Measurements from ENCODE around the gene NTM.

The NTM gene

DNA sequence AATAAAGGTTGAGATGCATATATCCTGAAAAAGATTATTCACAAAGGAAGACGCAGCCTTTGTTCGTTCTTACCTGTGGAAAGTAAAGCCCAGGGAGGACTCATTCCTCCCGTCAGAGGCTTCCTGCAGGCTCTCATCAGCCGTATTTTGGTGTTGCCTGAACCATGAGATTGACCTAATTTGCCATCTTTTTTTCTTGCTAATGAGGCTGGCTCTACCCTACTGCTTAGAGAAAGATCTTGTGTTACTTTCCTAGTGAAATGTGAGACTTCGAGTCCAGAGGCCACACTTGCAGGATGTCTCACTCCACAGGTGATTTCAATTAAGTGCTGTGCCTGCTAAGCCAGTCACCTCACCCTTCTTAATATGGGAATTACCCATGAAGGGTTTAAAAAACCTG lies 269.9 kb downstream of the NTM start:
- no peak overlapping the region for H3K27ac Mint-ChIP-seq (ENCODE audit: low read depth)
- H3K4me1 Mint-ChIP-seq: no peaks in the 10 kb centered on the region
- H3K9me3 Mint-ChIP-seq: peaks cover 12% of the 10 kb centered on the region
- H3K36me3 Mint-ChIP-seq (ENCODE audit: insufficient read depth): no peaks in the 10 kb centered on the region
- no peaks in the 10 kb centered on the region for H3K27me3 Mint-ChIP-seq
- no peak for ATAC-seq (replicated peaks; ENCODE audit: extremely low read depth, poor library complexity, severe bottlenecking)
- no peak overlapping the region for H3K4me3 Mint-ChIP-seq
- no peak for DNase-seq (ENCODE audit: low spot score in 2 of 2)

DNA sequence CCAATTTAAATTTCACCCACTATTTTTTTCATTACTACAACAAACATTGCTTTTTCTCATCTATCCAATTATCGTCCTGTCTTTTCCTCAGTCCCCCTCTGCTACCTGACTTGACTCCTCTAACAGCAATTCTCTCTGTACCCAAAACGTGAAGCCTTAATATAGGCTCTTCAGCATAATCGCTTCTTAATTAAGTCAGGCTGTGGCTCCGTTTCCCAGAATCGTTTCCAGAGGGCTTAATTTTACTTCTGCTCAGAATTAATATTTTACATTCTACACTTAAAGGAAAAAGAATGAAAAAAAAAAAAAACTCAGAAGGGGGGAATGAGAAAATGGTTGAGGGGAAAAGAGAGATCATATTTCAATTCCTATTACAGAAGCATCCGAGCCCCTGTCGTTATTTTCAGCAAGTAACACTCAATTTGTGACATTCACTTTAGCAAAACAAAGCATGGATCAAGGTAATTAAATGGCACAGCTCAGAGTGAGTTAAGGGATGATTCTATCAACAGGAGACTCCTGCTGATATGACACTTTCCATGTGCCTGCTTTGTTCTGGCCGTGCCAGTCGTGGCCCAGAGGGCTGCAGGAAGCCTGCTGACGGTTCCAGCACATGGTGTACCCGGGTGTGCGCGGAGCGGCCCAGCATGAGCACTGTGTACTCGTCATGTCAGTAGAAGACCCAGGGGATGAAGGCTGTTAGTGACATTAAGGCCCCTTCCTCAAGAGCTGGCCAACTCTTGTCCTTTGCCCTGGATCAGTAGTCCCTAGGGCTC lies 272.5 kb downstream of the NTM start:
- no peak overlapping the region for H3K4me3 Mint-ChIP-seq
- H3K9me3 Mint-ChIP-seq: peaks cover 5% of the 10 kb centered on the region
- H3K27ac Mint-ChIP-seq (ENCODE audit: low read depth): no peak overlapping the region
- DNase-seq (ENCODE audit: low spot score in 2 of 2) (no peak), ATAC-seq (replicated peaks; ENCODE audit: extremely low read depth, poor library complexity, severe bottlenecking) (no peak)
- H3K36me3 Mint-ChIP-seq (ENCODE audit: insufficient read depth): no peaks in the 10 kb centered on the region
- no peaks in the 10 kb centered on the region for H3K27me3 Mint-ChIP-seq
- H3K4me1 Mint-ChIP-seq: no peaks in the 10 kb centered on the region

DNA sequence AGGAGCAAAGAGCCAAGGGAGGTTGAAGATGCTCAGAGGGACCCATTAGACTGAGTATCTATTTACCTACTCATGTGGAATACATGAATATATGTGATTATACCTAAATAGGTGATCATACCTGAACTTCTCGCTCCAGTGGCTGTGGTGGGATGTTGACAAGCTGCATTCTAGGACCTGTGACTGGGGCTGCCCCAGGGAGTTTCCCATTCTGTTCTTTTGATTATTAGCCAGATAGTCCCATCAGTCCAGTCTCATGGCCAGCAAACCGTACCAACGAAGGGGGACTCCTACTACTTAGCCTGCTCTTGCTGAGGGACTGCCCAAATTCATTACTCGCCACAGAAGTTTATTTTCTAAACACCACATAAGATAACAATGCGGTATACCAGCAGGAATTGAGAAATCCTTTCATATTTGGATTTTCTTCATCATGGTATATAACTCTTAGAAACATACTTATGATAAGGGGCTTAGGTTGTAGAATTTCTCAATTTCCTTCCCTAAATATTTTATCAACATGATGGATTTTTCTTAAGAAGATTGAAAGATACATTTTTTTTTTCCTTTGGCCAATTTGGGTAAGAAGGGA lies 273.9 kb downstream of the NTM start:
- no peaks in the 10 kb centered on the region for H3K27me3 Mint-ChIP-seq
- H3K27ac Mint-ChIP-seq (ENCODE audit: low read depth): no peak overlapping the region
- no peak overlapping the region for H3K4me3 Mint-ChIP-seq
- DNase-seq (ENCODE audit: low spot score in 2 of 2) (no peak), ATAC-seq (replicated peaks; ENCODE audit: extremely low read depth, poor library complexity, severe bottlenecking) (no peak)
- no peaks in the 10 kb centered on the region for H3K4me1 Mint-ChIP-seq
- peaks cover 5% of the 10 kb centered on the region for H3K9me3 Mint-ChIP-seq
- no peaks in the 10 kb centered on the region for H3K36me3 Mint-ChIP-seq (ENCODE audit: insufficient read depth)

DNA sequence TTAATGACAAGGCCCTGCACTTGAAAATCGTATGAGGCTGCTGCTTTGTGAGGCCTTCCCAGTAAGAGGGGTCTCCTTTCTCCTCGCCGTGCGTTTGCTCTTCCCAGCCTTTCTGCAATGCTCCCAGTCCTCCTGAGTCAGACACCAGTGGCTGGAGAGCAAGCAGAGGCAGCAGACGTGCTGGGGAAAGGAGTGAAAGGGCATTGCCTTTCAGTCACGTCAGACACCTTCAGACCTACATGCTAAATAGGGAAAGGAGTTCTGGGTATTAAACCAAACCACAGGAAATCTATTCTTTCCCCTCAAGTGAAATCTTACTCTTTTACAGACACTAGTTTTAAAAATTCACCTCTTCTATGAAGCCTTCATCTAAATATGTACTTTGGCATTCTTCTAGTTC lies 274.8 kb downstream of the NTM start:
- Mint-ChIP-seq H3K9me3 (peaks cover 5% of the 10 kb centered on the region), H3K4me3 (no peak overlapping the region), H3K27ac (ENCODE audit: low read depth) (no peak overlapping the region), H3K36me3 (ENCODE audit: insufficient read depth) (no peaks in the 10 kb centered on the region), H3K27me3 (no peaks in the 10 kb centered on the region), H3K4me1 (no peaks in the 10 kb centered on the region)
- ATAC-seq (replicated peaks; ENCODE audit: extremely low read depth, poor library complexity, severe bottlenecking) (no peak), DNase-seq (ENCODE audit: low spot score in 2 of 2) (no peak)

DNA sequence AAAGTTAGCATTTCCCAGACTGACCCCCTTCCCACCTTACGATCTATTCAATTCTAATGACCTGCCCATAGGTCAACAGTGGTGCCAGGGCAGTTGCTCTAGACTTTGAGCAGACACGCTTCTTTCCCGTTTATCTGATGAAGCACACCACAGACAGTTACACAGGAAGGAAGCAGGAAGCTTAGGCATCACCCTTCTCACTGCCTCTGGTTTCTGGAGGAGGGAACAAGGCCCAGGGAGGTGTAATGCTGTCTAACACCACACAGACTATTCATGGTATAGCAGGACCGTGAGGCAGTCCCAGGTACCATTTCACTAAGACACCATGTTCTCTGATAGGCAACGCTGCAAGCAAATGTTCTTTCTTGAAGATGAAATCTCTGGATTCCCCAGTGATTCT lies 279.4 kb downstream of the NTM start:
- H3K27me3 Mint-ChIP-seq: no peaks in the 10 kb centered on the region
- DNase-seq (ENCODE audit: low spot score in 2 of 2): no peak
- H3K9me3 Mint-ChIP-seq: no peaks in the 10 kb centered on the region
- H3K36me3 Mint-ChIP-seq (ENCODE audit: insufficient read depth): peaks cover 2% of the 10 kb centered on the region
- H3K4me1 Mint-ChIP-seq: no peaks in the 10 kb centered on the region
- no peak for ATAC-seq (replicated peaks; ENCODE audit: extremely low read depth, poor library complexity, severe bottlenecking)
- no peak overlapping the region for H3K27ac Mint-ChIP-seq (ENCODE audit: low read depth)
- H3K4me3 Mint-ChIP-seq: no peak overlapping the region

DNA sequence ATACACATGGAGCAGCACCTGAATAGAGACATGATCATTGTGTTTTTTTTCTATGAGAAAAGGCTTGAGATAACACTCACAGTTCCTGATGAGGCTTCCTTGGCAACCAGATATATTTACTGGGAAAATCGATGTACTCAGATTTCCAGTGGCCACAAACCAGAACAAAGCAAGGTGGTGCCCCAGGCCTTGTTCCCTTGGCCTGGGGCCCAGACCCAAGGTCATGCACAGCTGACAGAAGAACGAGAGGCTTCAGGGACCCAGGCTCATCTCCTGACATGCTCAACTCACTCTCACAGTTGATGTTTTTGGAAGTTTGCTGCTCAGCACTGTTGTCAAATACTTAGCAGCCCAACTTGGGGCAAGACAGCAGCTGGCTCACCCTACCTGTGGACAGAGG lies 281.8 kb downstream of the NTM start:
- no peaks in the 10 kb centered on the region for H3K27me3 Mint-ChIP-seq
- H3K4me3 Mint-ChIP-seq: no peak overlapping the region
- ATAC-seq (replicated peaks; ENCODE audit: extremely low read depth, poor library complexity, severe bottlenecking) (no peak), DNase-seq (ENCODE audit: low spot score in 2 of 2) (no peak)
- no peak overlapping the region for H3K27ac Mint-ChIP-seq (ENCODE audit: low read depth)
- H3K4me1 Mint-ChIP-seq: no peaks in the 10 kb centered on the region
- no peaks in the 10 kb centered on the region for H3K9me3 Mint-ChIP-seq
- peaks cover 2% of the 10 kb centered on the region for H3K36me3 Mint-ChIP-seq (ENCODE audit: insufficient read depth)

DNA sequence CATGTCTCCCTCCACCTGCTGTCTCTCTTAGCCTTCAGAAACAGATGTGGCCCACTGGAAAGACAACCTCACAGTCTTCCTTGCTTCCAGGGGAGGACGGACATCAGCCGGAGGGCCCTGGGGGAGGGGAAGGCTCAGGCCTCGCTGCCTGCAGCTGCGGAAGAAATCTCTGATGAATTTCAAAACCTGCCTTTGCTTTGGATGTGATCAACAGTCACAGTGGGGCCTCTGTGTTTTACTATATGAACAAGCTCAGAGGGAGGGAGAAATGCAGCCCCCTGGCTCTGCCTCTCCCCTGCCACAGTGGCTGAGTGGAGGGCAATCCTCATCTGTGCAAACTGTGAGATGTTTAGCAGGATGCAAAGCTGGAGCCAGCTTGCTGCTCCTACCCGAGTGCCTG lies 282.8 kb downstream of the NTM start:
- no peaks in the 10 kb centered on the region for H3K27me3 Mint-ChIP-seq
- no peak overlapping the region for H3K4me3 Mint-ChIP-seq
- ATAC-seq (replicated peaks; ENCODE audit: extremely low read depth, poor library complexity, severe bottlenecking) (no peak), DNase-seq (ENCODE audit: low spot score in 2 of 2) (no peak)
- H3K36me3 Mint-ChIP-seq (ENCODE audit: insufficient read depth): peaks cover 2% of the 10 kb centered on the region
- H3K4me1 Mint-ChIP-seq: no peaks in the 10 kb centered on the region
- no peaks in the 10 kb centered on the region for H3K9me3 Mint-ChIP-seq
- H3K27ac Mint-ChIP-seq (ENCODE audit: low read depth): no peak overlapping the region

DNA sequence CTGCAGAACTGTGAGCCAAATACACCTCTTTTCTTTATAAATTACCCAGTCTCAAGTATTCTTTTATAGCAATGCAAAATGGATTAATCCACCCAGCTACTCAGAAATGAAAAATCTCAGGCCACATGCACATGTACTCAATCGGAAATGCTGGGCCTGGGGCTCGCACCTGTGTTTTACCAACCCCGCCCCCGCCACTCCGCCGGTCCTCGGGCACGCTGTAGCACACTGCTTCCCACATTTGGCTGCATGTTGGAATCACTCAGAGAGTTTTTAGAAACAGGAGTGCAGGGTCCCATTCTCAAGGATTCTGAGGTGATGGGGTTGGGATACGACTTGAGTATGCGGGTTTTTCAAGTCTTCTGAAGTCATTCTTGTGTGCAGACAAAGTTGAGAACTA lies 284.4 kb downstream of the NTM start:
- Mint-ChIP-seq H3K36me3 (ENCODE audit: insufficient read depth) (peaks cover 2% of the 10 kb centered on the region), H3K27me3 (peaks cover 6% of the 10 kb centered on the region), H3K4me3 (no peak overlapping the region), H3K4me1 (no peaks in the 10 kb centered on the region), H3K27ac (ENCODE audit: low read depth) (no peak overlapping the region), H3K9me3 (no peaks in the 10 kb centered on the region)
- DNase-seq (ENCODE audit: low spot score in 2 of 2) (no peak), ATAC-seq (replicated peaks; ENCODE audit: extremely low read depth, poor library complexity, severe bottlenecking) (no peak)

DNA sequence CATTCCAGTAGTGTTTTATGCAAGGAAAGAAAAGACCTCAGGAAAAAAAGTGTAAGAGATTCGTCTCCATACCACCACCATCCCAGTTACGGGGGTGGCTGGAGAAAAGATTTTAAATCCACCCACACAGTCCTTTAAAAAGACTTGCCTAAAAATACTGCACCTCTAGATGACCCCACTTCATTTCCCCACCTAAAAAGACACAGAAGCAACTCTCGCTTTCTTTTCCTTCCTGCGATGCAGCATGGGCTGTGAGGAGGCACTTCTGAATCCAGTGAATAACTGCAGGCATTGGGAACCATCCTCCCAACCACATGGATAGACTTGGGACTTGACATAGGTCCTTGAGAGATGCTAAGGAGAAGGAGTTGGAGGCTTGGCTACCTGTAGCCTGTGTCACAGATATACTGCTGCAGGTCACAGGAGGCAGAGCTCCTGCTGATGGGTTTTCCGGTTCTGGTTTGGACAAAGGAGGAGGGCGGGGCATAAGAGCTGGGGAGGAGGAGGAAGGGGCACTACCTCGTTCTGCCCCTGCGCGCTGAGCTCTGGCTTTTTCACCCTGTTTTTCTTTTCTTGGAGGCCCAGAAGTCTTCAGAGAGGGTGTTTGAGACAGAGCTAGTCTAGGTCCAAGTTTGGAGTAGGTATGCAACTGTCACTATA lies 285.9 kb downstream of the NTM start:
- DNase-seq (ENCODE audit: low spot score in 2 of 2) (no peak), ATAC-seq (replicated peaks; ENCODE audit: extremely low read depth, poor library complexity, severe bottlenecking) (no peak)
- peaks cover 5% of the 10 kb centered on the region for H3K9me3 Mint-ChIP-seq
- H3K27ac Mint-ChIP-seq (ENCODE audit: low read depth): no peak overlapping the region
- H3K27me3 Mint-ChIP-seq: peaks cover 6% of the 10 kb centered on the region
- H3K36me3 Mint-ChIP-seq (ENCODE audit: insufficient read depth): peaks cover 2% of the 10 kb centered on the region
- no peaks in the 10 kb centered on the region for H3K4me1 Mint-ChIP-seq
- H3K4me3 Mint-ChIP-seq: no peak overlapping the region

DNA sequence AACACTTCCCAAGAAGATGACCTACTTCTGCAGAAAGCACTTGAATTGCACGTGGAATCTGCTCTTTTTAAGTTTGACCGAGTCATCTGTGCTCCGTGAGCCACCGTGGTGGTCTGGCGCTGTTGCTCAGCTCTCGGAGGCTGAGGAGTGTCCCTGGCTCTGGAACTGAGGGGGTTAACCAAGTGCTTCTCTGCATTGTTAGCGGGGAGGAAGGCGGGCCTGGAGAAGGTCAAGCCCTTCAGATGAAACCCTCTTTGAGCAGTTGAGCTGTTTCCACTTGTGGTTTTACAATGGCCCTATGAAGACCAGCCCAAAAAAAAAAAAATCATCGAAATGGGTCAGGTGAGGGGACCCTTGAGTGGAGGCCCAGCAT lies 286.4 kb downstream of the NTM start:
- Mint-ChIP-seq H3K36me3 (ENCODE audit: insufficient read depth) (peaks cover 2% of the 10 kb centered on the region), H3K9me3 (peaks cover 5% of the 10 kb centered on the region), H3K4me1 (no peaks in the 10 kb centered on the region), H3K27ac (ENCODE audit: low read depth) (no peak overlapping the region), H3K27me3 (peaks cover 6% of the 10 kb centered on the region), H3K4me3 (no peak overlapping the region)
- ATAC-seq (replicated peaks; ENCODE audit: extremely low read depth, poor library complexity, severe bottlenecking) (no peak), DNase-seq (ENCODE audit: low spot score in 2 of 2) (no peak)

DNA sequence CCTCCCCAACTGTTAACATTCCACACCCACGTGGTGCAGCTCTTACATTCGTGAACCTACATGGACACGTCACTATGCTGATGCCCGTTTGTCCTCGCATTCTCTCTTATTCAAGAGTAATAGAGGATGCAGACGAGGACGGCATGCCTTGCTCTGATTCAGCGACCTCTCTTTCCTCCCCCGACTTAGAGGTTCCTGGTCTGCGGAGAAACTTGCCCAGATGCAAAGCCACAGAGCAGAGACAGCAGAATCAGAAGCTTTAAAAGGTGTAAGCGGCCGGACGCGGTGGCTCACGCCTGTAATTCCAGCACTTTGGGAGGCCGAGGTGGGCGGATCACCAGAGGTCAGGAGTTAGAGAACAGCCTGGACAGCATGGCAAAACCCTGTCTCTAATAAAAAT lies 288.0 kb downstream of the NTM start:
- Mint-ChIP-seq H3K27me3 (peaks cover 6% of the 10 kb centered on the region), H3K36me3 (ENCODE audit: insufficient read depth) (no peaks in the 10 kb centered on the region), H3K4me3 (no peak overlapping the region), H3K9me3 (peaks cover 5% of the 10 kb centered on the region), H3K27ac (ENCODE audit: low read depth) (no peak overlapping the region), H3K4me1 (no peaks in the 10 kb centered on the region)
- ATAC-seq (replicated peaks; ENCODE audit: extremely low read depth, poor library complexity, severe bottlenecking): no peak
- DNase-seq (ENCODE audit: low spot score in 2 of 2): no peak

DNA sequence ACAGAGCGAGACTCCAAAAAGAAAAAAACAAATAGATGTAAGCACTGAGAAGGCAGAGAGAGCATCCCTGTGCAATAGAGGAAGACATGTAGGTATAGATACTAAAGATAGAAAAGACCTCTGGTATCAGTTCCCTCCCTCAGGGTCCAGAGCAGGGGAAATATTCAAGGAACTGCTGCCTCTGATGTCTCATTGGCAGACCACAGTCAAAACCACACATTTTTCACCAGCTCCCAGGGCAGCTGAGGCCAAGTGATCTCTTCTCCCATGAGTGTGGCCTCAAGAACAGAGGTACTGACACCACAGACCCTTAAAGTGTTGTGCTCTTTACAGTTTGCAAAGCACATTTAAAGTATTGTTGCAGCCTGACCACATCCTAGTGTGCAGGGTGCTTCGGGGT lies 288.5 kb downstream of the NTM start:
- Mint-ChIP-seq H3K4me1 (no peaks in the 10 kb centered on the region), H3K36me3 (ENCODE audit: insufficient read depth) (no peaks in the 10 kb centered on the region), H3K27ac (ENCODE audit: low read depth) (no peak overlapping the region), H3K27me3 (peaks cover 6% of the 10 kb centered on the region), H3K9me3 (peaks cover 5% of the 10 kb centered on the region), H3K4me3 (no peak overlapping the region)
- DNase-seq (ENCODE audit: low spot score in 2 of 2): no peak
- peak; percentile 19 for ATAC-seq (replicated peaks; ENCODE audit: extremely low read depth, poor library complexity, severe bottlenecking)

DNA sequence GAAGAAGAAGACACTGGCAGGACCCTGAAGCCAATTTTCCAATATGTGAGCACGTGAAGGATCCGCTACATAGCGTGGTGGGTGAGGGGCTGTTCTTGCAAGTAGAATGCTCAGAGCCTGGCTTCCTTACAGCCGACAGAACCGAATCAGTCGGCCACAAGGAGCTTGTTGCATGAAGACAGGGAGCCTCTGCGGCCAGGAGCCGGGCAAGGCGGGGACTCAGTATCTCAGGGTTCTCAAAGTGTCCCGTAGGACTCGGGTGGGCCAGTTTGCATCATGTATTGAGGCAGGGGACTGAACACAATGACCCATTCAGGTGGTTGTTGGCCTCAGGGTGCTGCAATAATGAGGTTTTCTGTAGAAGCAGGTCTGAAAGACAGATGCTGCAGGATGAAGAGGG lies 289.5 kb downstream of the NTM start:
- no peak for DNase-seq (ENCODE audit: low spot score in 2 of 2)
- H3K27ac Mint-ChIP-seq (ENCODE audit: low read depth): no peak overlapping the region
- peaks cover 6% of the 10 kb centered on the region for H3K27me3 Mint-ChIP-seq
- H3K36me3 Mint-ChIP-seq (ENCODE audit: insufficient read depth): no peaks in the 10 kb centered on the region
- H3K4me3 Mint-ChIP-seq: no peak overlapping the region
- peaks cover 5% of the 10 kb centered on the region for H3K9me3 Mint-ChIP-seq
- no peaks in the 10 kb centered on the region for H3K4me1 Mint-ChIP-seq
- ATAC-seq (replicated peaks; ENCODE audit: extremely low read depth, poor library complexity, severe bottlenecking): no peak

All from central memory CD8-positive, alpha-beta T cell (primary cell).